ENCODE measurements around the gene FAM72B. TPM values are rescaled to one million over a fixed set of nuclear protein-coding genes. Genes with fewer than 3 reads are reported as not detected.
A peak's percentile ranks its signal among the peaks of the same experiment; 100 is the strongest.
"Not testable (repeated sequence)": the region's sequence is repeated elsewhere in the genome, so short reads cannot be mapped to it uniquely, and the experiment has no call there.

Gene FAM72B
- total RNA-seq, 1 donor from 2014 or later: 48.4 TPM

DNA sequence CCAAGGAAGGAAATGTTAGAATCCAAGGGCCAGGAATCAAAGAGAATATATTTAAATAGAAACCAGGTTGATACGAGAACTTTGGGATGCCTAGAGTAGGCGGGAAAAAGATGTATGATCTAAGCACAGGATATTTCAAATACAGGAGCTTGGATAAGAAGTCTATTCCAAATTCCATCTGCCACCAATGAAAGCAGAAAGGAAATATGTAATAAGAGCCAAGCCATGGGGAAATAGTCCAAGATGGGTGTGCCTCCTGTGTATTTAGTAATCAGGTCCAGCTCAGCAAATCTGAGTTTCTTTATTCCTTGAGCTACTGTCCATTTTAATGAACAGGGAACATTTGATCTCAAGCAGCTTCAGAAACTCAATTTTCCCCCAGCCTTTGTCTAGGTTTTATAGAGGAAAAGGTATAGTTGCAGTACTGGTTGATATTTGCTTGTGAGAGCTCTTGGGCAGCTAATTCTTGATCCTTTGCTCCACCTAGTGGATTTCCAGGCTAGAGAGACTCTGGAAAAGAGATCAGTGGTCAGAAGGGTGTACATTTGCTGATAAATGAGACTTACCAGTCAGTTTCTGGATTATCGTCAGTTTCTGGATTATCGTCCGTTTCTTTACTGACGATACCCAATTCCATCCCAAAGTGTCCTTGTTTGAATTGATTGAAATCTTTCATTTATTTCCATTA is 28.3 kb downstream of the FAM72B start:
- TF ChIP-seq, protein P1, sequence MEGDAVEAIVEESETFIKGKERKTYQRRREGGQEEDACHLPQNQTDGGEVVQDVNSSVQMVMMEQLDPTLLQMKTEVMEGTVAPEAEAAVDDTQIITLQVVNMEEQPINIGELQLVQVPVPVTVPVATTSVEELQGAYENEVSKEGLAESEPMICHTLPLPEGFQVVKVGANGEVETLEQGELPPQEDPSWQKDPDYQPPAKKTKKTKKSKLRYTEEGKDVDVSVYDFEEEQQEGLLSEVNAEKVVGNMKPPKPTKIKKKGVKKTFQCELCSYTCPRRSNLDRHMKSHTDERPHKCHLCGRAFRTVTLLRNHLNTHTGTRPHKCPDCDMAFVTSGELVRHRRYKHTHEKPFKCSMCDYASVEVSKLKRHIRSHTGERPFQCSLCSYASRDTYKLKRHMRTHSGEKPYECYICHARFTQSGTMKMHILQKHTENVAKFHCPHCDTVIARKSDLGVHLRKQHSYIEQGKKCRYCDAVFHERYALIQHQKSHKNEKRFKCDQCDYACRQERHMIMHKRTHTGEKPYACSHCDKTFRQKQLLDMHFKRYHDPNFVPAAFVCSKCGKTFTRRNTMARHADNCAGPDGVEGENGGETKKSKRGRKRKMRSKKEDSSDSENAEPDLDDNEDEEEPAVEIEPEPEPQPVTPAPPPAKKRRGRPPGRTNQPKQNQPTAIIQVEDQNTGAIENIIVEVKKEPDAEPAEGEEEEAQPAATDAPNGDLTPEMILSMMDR (IDR thresholded peaks at IDR 0.05): peak; percentile 47
- H3F3A ChIP-seq (ENCODE audit: low read depth); H2AFZ ChIP-seq (replicated peaks); H4K20me1 ChIP-seq (ENCODE audit: low read depth); H3K27ac ChIP-seq; H3K4me2 ChIP-seq; H3K4me3 Mint-ChIP-seq; H3K9me3 ChIP-seq (ENCODE audit: low read depth); H3K27ac Mint-ChIP-seq; H3K36me3 ChIP-seq; H3K27me3 ChIP-seq; H3K4me3 ChIP-seq; H3K27me3 Mint-ChIP-seq (ENCODE audit: insufficient read depth, low read depth); H3K4me1 Mint-ChIP-seq; H3K4me1 ChIP-seq; H3K36me3 Mint-ChIP-seq; H3K79me2 ChIP-seq (ENCODE audit: low read depth); H3K9ac ChIP-seq; H3K9me3 Mint-ChIP-seq: not testable (repeated sequence)
- DNase-seq (ENCODE audit: low spot score): peak; percentile 8

DNA sequence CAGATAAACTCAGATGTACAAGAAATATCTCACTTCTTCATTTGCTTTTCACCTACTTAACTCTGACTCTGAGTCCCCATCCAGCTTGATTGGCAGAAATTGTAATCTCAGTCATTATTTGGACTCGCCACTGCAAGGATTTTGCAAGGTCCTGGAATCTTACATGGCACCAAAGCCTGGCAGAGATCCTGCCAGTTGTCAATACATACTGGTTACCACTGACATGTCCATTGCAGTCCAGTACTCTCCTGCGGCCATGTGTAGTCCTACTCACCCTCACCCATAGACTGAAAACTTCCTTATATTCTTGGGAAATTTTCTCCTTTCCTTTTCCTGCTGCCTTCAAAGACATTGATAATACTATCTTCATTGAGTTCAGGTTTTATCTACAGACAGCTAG is 29.3 kb downstream of the FAM72B start:
- not testable (repeated sequence) for H3K9ac ChIP-seq; DNase-seq (ENCODE audit: low spot score); H3K4me3 ChIP-seq; H3K9me3 Mint-ChIP-seq; H3K27ac ChIP-seq; H3K4me1 Mint-ChIP-seq; H3K4me3 Mint-ChIP-seq; H3K9me3 ChIP-seq (ENCODE audit: low read depth); H3K27ac Mint-ChIP-seq; H3K4me2 ChIP-seq; H3K27me3 ChIP-seq; H3F3A ChIP-seq (ENCODE audit: low read depth); H4K20me1 ChIP-seq (ENCODE audit: low read depth); H3K36me3 Mint-ChIP-seq; H3K4me1 ChIP-seq; H3K36me3 ChIP-seq; H2AFZ ChIP-seq (replicated peaks); H3K79me2 ChIP-seq (ENCODE audit: low read depth); H3K27me3 Mint-ChIP-seq (ENCODE audit: insufficient read depth, low read depth)

DNA sequence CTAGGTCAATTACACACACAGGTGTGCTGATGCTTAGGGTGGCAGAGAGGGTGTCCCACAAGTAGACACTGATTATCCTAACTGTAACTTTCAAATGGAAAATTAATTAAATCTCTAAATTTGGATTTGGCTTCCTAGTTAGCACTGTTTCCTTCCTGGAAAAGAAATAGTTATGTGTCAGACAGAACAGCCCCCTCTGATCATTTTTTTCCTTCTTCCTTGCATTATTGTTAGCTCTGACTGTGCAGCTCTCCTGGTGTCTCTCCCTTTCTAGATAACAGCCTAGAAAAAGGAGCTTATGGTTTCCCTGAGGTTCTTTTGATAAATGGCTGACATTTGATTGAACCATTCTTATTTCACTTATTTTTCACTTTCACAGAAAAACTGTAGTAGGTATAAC is 31.4 kb downstream of the FAM72B start:
- H3K27me3 ChIP-seq; DNase-seq (ENCODE audit: low spot score); H3K36me3 Mint-ChIP-seq; H3K9ac ChIP-seq; H3K4me3 ChIP-seq; H3K9me3 Mint-ChIP-seq; H2AFZ ChIP-seq (replicated peaks); H3K79me2 ChIP-seq (ENCODE audit: low read depth); H3K27me3 Mint-ChIP-seq (ENCODE audit: insufficient read depth, low read depth); H3K9me3 ChIP-seq (ENCODE audit: low read depth); H3K4me3 Mint-ChIP-seq; H3K4me2 ChIP-seq; H3F3A ChIP-seq (ENCODE audit: low read depth); H3K36me3 ChIP-seq; H3K4me1 ChIP-seq; H3K4me1 Mint-ChIP-seq; H4K20me1 ChIP-seq (ENCODE audit: low read depth); H3K27ac Mint-ChIP-seq; H3K27ac ChIP-seq: not testable (repeated sequence)

DNA sequence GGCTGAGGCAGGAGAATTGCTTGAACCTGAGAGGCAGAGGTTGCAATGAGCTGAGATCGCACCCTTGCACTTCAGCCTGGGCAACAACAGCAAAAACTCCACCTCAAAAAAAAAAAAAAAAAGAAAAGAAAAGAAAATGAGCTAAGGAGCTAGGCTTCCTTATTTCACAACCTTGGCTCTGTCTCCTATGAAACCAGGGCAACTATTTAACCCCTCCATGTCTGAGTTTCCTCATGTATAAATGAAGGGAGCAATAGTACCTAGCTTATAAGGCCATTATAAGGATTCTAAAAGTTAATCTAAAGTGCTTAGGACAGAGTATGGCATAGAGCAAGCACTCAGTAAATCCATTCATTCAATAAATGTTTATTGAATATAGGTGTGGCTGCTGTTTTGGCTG is 32.8 kb downstream of the FAM72B start:
- H3F3A ChIP-seq (ENCODE audit: low read depth); H3K9me3 ChIP-seq (ENCODE audit: low read depth); H3K36me3 Mint-ChIP-seq; H4K20me1 ChIP-seq (ENCODE audit: low read depth); H3K4me1 Mint-ChIP-seq; H3K4me3 ChIP-seq; H3K79me2 ChIP-seq (ENCODE audit: low read depth); H3K4me1 ChIP-seq; H3K4me3 Mint-ChIP-seq; H3K9ac ChIP-seq; H3K27ac ChIP-seq; H3K27me3 Mint-ChIP-seq (ENCODE audit: insufficient read depth, low read depth); H3K27me3 ChIP-seq; H3K36me3 ChIP-seq; H2AFZ ChIP-seq (replicated peaks); DNase-seq (ENCODE audit: low spot score); H3K4me2 ChIP-seq; H3K27ac Mint-ChIP-seq; H3K9me3 Mint-ChIP-seq: not testable (repeated sequence)

DNA sequence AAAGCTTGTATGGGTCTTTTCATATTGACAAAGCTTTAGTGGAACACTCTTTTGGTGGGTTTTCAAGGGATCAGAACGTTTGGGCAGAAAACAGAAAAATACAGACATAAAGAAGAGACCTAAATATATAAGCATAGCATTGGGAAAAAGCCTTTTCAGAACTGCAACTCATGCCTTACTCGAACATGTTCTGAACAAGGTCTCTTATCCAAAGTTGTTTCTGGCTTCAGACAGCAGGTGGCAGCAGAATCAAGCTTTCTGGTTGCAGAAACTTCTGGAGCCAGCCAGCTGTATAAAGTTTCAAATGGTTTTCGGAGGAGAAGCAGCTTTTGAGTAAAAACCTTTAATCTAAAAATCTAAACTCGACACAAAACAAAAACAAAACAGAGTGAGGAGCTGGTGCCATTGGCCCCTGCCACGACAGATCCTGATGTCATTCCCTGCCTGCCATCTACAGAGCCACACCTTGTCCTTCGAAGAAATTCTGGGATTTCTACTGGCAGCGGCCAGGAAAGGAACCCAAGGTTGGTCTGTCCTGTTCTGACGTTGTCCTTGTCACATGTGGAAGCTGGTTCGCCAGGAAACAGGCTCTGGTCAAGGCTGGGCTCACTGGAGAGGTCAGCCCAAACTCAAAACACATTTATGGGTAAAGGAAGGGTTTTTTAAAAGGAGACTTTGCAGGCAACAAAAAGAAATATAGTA is 35.5 kb downstream of the FAM72B start:
- not testable (repeated sequence) for H3F3A ChIP-seq (ENCODE audit: low read depth); H3K9me3 Mint-ChIP-seq; H3K27me3 Mint-ChIP-seq (ENCODE audit: insufficient read depth, low read depth); H3K36me3 Mint-ChIP-seq; H3K4me3 ChIP-seq; H3K79me2 ChIP-seq (ENCODE audit: low read depth); DNase-seq (ENCODE audit: low spot score); H3K9me3 ChIP-seq (ENCODE audit: low read depth); H3K27ac ChIP-seq; H4K20me1 ChIP-seq (ENCODE audit: low read depth); H2AFZ ChIP-seq (replicated peaks); H3K27me3 ChIP-seq; H3K36me3 ChIP-seq; H3K9ac ChIP-seq; H3K4me1 ChIP-seq; H3K4me3 Mint-ChIP-seq; H3K4me1 Mint-ChIP-seq; H3K4me2 ChIP-seq; H3K27ac Mint-ChIP-seq

DNA sequence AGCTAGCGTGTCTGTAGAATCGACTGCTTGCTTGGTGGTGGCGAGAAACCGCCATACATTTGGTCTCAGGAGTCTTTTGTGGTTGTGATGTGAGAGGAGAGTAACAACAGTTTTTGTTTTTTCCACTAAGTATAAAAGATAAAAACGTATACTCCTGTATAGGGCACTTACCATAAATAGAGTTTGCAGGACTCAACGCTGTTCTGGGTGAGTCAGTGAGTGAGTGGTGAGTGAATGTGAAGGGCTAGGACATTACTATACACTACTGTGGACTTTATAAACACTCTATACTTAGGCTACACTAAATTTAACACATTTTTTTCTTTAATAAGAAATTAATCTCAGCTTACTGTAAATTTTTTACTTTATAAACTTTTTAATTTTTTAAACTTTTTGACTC is 43.7 kb downstream of the FAM72B start:
- H2AFZ ChIP-seq (replicated peaks); H4K20me1 ChIP-seq (ENCODE audit: low read depth); H3K4me3 ChIP-seq; H3K9me3 ChIP-seq (ENCODE audit: low read depth); H3K9me3 Mint-ChIP-seq; DNase-seq (ENCODE audit: low spot score); H3K4me3 Mint-ChIP-seq; H3K4me1 Mint-ChIP-seq; H3K36me3 Mint-ChIP-seq; H3K27ac ChIP-seq; H3K4me1 ChIP-seq; H3K27me3 Mint-ChIP-seq (ENCODE audit: insufficient read depth, low read depth); H3K4me2 ChIP-seq; H3K79me2 ChIP-seq (ENCODE audit: low read depth); H3K27me3 ChIP-seq; H3K27ac Mint-ChIP-seq; H3K9ac ChIP-seq; H3F3A ChIP-seq (ENCODE audit: low read depth); H3K36me3 ChIP-seq: not testable (repeated sequence)

DNA sequence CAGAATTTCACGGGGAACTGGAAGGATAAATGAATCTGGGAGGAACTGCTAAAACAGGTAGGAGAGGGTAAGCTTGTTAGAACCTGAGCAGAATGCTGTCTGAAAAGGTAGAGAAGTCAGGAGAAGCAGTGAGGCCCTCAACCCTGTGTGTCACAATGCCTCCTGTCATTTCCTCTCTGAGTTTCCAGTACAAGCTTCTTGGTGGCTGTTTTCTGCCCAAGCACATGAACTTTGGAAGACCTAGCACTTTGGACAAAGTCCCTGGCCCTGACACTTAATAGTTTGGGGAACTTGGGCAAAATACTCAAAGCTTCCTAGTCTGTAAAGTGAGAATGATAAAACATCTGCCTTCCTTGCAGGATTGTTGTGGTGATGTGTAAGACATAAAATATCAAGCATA is 52.6 kb downstream of the FAM72B start:
- H3K4me3 Mint-ChIP-seq; H3K9me3 Mint-ChIP-seq; H3K9ac ChIP-seq; H3K27me3 Mint-ChIP-seq (ENCODE audit: insufficient read depth, low read depth); H3K4me1 Mint-ChIP-seq; H3F3A ChIP-seq (ENCODE audit: low read depth); H3K9me3 ChIP-seq (ENCODE audit: low read depth); H3K4me3 ChIP-seq; H3K79me2 ChIP-seq (ENCODE audit: low read depth); H3K27ac ChIP-seq; H3K4me2 ChIP-seq; H4K20me1 ChIP-seq (ENCODE audit: low read depth); H3K4me1 ChIP-seq; H2AFZ ChIP-seq (replicated peaks); H3K27me3 ChIP-seq; DNase-seq (ENCODE audit: low spot score); H3K36me3 ChIP-seq; H3K27ac Mint-ChIP-seq; H3K36me3 Mint-ChIP-seq: not testable (repeated sequence)
